HCT116 (cell line): ENCODE data around the gene FLVCR2. TPM values are rescaled to one million over a fixed set of nuclear protein-coding genes. Genes with fewer than 3 reads are reported as not detected.

ENCODE experiments used
- ATAC-seq: fragments of 200-7000 bp; cut with Tn5 transposase; 2 replicates; pipeline ENCODE4 v1.9.1; 2020; ENCODE audit warnings: mild to moderate bottlenecking, moderate library complexity
- BruUV-seq: library from RNA; stranded (reverse); fragments of 400-500 nt; replicated peaks from 2 replicates; lab custom pipeline; 2021; lab: Mats Ljungman, UMichigan
- CTCF ChIA-PET: fragments of 300-600 bp; sonication (Branson Sonifier 250); formaldehyde crosslinking; loops from one replicate; lab custom pipeline; 2021; ENCODE audit warnings: antibody characterized with exemption; lab: Charles Lee
- POLR2A ChIA-PET: fragments of 300-600, 350-600 bp; sonication (Branson Sonifier 250); formaldehyde crosslinking; loops from one replicate; lab custom pipeline; 2021; ENCODE audit warnings: antibody characterized with exemption; lab: Charles Lee
- RAD21 ChIA-PET, 2 experiments: fragments of 300-600 bp; sonication (Branson Sonifier 250); formaldehyde crosslinking; loops; one replicate each; lab custom pipeline; 2023; ENCODE audit warnings: low total read pairs in 2 of 2; ENCODE audit not compliant: uncharacterized antibody in 2 of 2, unreplicated experiment in 2 of 2, low non-redundant PET in 1 of 2; lab: Charles Lee
- DNase-seq: peaks from one replicate; pipeline ENCODE4 v3.0.0-alpha.2; 2010; ENCODE audit warnings: low read depth, low spot score
- H2AFZ ChIP-seq: fragments of 200-600 bp; shearing (Covaris generic), sonication (generic); 2 replicates; pipeline ENCODE4 v1.6.1; 2017; ENCODE audit warnings: low read depth, mixed run types, mixed read lengths, antibody characterized with exemption, low read length; ENCODE audit not compliant: poor library complexity, severe bottlenecking
- H3K27ac ChIP-seq: 2 replicates; pipeline ENCODE4 v1.5.1; 2012; ENCODE audit warnings: low read depth, low read length
- H3K27me3 ChIP-seq: fragments of 200-600 bp; sonication (generic); 2 replicates; pipeline ENCODE4 v1.6.1; 2016; ENCODE audit warnings: mixed run types, low read length, mixed read lengths; ENCODE audit not compliant: insufficient read depth
- H3K36me3 ChIP-seq, 2 experiments: fragments of 200-500 bp in 1 of 2; fragments of 200-600 bp in 1 of 2; sonication (Bioruptor generic) in 1 of 2; sonication (generic) in 1 of 2; 2 replicates each; pipeline versions ENCODE4 v1.5.1 to v1.6.1; 2014 to 2016; ENCODE audit warnings: low read length in 2 of 2, inconsistent platforms in 1 of 2, mixed read lengths in 1 of 2, mixed run types in 1 of 2; ENCODE audit not compliant: insufficient read depth in 2 of 2, control insufficient read depth in 1 of 2
- H3K4me1 ChIP-seq, 2 experiments: fragments of 200-600 bp in 1 of 2; sonication (generic) in 1 of 2; 2 replicates each; pipeline versions ENCODE4 v1.5.1 to v1.6.1; 2012 to 2017; ENCODE audit warnings: low read length in 2 of 2, inconsistent platforms in 1 of 2, mild to moderate bottlenecking in 1 of 2, mixed read lengths in 1 of 2, mixed run types in 1 of 2, moderate library complexity in 1 of 2; ENCODE audit not compliant: insufficient read depth in 2 of 2, control insufficient read depth in 1 of 2
- H3K4me2 ChIP-seq: fragments of 200-600 bp; sonication (generic); 2 replicates; pipeline ENCODE4 v1.6.1; 2017; ENCODE audit warnings: mixed run types, low read length, mixed read lengths
- H3K4me3 ChIP-seq, 2 experiments: fragments of 200-600 bp in 1 of 2; sonication (generic) in 1 of 2; replicated peaks in 1 of 2; 2 replicates each; pipeline ENCODE4 v1.5.1; 2011 to 2016; ENCODE audit warnings: low read length in 2 of 2, control low read depth in 1 of 2, low read depth in 1 of 2, mild to moderate bottlenecking in 1 of 2, mixed read lengths in 1 of 2, mixed run types in 1 of 2
- H3K79me2 ChIP-seq: fragments of 200-600 bp; sonication (generic); 2 replicates; pipeline ENCODE4 v1.6.1; 2017; ENCODE audit warnings: mild to moderate bottlenecking, mixed run types, low read length, moderate library complexity, mixed read lengths; ENCODE audit not compliant: insufficient read depth
- H3K9ac ChIP-seq: fragments of 200-600 bp; sonication (generic); 2 replicates; pipeline ENCODE4 v1.6.1; 2016; ENCODE audit warnings: low read length, mixed read lengths
- H3K9me2 ChIP-seq: fragments of 200-600 bp; sonication (generic), shearing (Covaris generic); 2 replicates; pipeline ENCODE4 v1.6.1; 2017; ENCODE audit warnings: mixed run types, mild to moderate bottlenecking, moderate library complexity; ENCODE audit not compliant: insufficient read depth
- H3K9me3 ChIP-seq, 2 experiments: fragments of 200-500 bp in 1 of 2; fragments of 200-600 bp in 1 of 2; sonication (Bioruptor generic) in 1 of 2; sonication (generic) in 1 of 2; 2 replicates each; pipeline ENCODE4 v1.6.1; 2014 to 2017; ENCODE audit warnings: low read length in 2 of 2, mixed read lengths in 2 of 2, inconsistent platforms in 1 of 2, low read depth in 1 of 2, mild to moderate bottlenecking in 1 of 2, mixed run types in 1 of 2, moderate library complexity in 1 of 2; ENCODE audit not compliant: control insufficient read depth in 1 of 2, insufficient read depth in 1 of 2
- H4K20me1 ChIP-seq: fragments of 200-600 bp; sonication (generic), shearing (Covaris generic); 2 replicates; pipeline ENCODE4 v1.6.1; 2017; ENCODE audit warnings: mixed run types, mild to moderate bottlenecking, moderate library complexity; ENCODE audit not compliant: insufficient read depth
- CBX3 ChIP-seq: IDR thresholded peaks from 2 replicates; pipeline ENCODE4 v1.6.1; 2012; ENCODE audit warnings: low read depth
- CEBPB ChIP-seq: IDR thresholded peaks from 2 replicates; pipeline ENCODE4 v1.6.1; 2012; ENCODE audit warnings: low read depth
- EGR1 ChIP-seq: IDR thresholded peaks from 2 replicates; pipeline ENCODE4 v1.6.1; 2012; ENCODE audit warnings: low read depth
- EZH2phosphoT487 ChIP-seq: fragments of 200-600 bp; IDR thresholded peaks from 2 replicates; pipeline ENCODE4 v1.6.1; 2018; ENCODE audit warnings: antibody characterized with exemption, borderline replicate concordance
- TCF7L2 ChIP-seq: IDR thresholded peaks from 2 replicates; pipeline ENCODE4 v1.7.0; 2011; ENCODE audit warnings: borderline replicate concordance, inconsistent platforms; ENCODE audit not compliant: insufficient read depth, insufficient read length; ENCODE audit errors: extremely low read depth
- YY1 ChIP-seq: IDR thresholded peaks from 2 replicates; pipeline ENCODE4 v1.6.1; 2011; ENCODE audit warnings: low read length, low read depth, moderate library complexity, mild to moderate bottlenecking; ENCODE audit not compliant: insufficient replicate concordance; ENCODE audit errors: extremely low read depth
- ZFX ChIP-seq: fragments of 450-650 bp; IDR thresholded peaks from 2 replicates; pipeline ENCODE4 v1.6.1; 2017
- ZNF274 ChIP-seq: fragments of 200-500 bp; sonication (Bioruptor generic); IDR thresholded peaks from 2 replicates; pipeline ENCODE4 v1.6.1; 2014; ENCODE audit warnings: mild to moderate bottlenecking, low read depth, low read length, inconsistent platforms
- intact Hi-C: fragments of 100-400 bp; cut with micrococcal nuclease; formaldehyde crosslinking; loops from 2 replicates; pipeline ENCODE4 v1.10.0; 2022
- total RNA-seq: library from RNA; stranded (reverse); gene quantifications from one replicate; pipeline ENCODE4 v1.2.1, GENCODE V29; 2021; ENCODE audit not compliant: unreplicated experiment
- TF ChIP-seq, protein P1 (sequence below), 3 experiments: fragments of 200-600 bp in 1 of 3; sonication (generic) in 1 of 3; IDR thresholded peaks in 2 of 3; conservative IDR thresholded peaks in 1 of 3; 2 replicates each; pipeline ENCODE4 v1.5.1; 2012 to 2017; ENCODE audit warnings: low read depth in 2 of 3, low read length in 2 of 3, antibody characterized with exemption in 1 of 3, borderline replicate concordance in 1 of 3, control low read depth in 1 of 3, mild to moderate bottlenecking in 1 of 3, mixed read lengths in 1 of 3, mixed run types in 1 of 3, moderate library complexity in 1 of 3; ENCODE audit not compliant: insufficient read depth in 1 of 3
- TF ChIP-seq, protein P2 (sequence below): IDR thresholded peaks from 2 replicates; pipeline ENCODE4 v1.6.1; 2012; ENCODE audit warnings: low read depth

FLVCR2 gene
- total RNA-seq, 1 experiment from 2014 or later: 0.84 TPM

DNA sequence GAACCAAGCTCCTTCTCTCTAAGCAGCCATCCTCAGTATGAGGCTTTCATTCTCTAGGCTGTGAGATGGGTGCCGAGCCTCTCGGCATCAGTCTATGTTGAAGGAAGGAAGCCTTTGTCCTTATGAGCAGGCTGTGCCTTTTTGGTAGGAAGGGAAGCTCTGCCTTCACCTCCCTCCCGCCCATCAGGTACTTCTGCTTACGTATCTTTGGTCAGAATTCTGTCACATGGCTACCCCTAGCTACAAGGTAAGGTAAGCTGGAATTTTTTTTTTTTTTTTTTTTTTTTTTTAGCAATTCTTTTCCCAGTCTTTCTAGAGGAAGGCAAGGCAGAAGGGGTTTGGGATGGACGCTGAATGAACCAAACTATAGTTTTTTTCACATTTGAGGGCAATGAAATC, 39.3 kb upstream of the FLVCR2 start:
- DNase-seq: no peak
- Histone ChIP-seq H3K9me2 (no peaks in the 10 kb centered on the region), H3K27ac (no peak overlapping the region), H3K9ac (no peak overlapping the region), H3K27me3 (no peaks in the 10 kb centered on the region), H3K36me3 (no peaks in the 10 kb centered on the region), H3K4me2 (no peak overlapping the region)
- intact Hi-C loops: no loop called here
- RAD21 ChIA-PET: no interaction called here
- POLR2A ChIA-PET: no interaction called here
- no peak for TF ChIP-seq TCF7L2
- TF ChIP-seq CBX3: no peak
- TF ChIP-seq, protein P1, sequence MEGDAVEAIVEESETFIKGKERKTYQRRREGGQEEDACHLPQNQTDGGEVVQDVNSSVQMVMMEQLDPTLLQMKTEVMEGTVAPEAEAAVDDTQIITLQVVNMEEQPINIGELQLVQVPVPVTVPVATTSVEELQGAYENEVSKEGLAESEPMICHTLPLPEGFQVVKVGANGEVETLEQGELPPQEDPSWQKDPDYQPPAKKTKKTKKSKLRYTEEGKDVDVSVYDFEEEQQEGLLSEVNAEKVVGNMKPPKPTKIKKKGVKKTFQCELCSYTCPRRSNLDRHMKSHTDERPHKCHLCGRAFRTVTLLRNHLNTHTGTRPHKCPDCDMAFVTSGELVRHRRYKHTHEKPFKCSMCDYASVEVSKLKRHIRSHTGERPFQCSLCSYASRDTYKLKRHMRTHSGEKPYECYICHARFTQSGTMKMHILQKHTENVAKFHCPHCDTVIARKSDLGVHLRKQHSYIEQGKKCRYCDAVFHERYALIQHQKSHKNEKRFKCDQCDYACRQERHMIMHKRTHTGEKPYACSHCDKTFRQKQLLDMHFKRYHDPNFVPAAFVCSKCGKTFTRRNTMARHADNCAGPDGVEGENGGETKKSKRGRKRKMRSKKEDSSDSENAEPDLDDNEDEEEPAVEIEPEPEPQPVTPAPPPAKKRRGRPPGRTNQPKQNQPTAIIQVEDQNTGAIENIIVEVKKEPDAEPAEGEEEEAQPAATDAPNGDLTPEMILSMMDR (IDR thresholded peaks at IDR 0.05 in 2 of 3, conservative IDR thresholded peaks at IDR 0.05 in 1 of 3; ENCODE audit: borderline replicate concordance in 1 of 3, insufficient read depth in 1 of 3, low read depth in 2 of 3, low read length in 2 of 3): no peak
- no peak for TF ChIP-seq ZFX
- no peak for TF ChIP-seq EGR1
- TF ChIP-seq, protein P2, sequence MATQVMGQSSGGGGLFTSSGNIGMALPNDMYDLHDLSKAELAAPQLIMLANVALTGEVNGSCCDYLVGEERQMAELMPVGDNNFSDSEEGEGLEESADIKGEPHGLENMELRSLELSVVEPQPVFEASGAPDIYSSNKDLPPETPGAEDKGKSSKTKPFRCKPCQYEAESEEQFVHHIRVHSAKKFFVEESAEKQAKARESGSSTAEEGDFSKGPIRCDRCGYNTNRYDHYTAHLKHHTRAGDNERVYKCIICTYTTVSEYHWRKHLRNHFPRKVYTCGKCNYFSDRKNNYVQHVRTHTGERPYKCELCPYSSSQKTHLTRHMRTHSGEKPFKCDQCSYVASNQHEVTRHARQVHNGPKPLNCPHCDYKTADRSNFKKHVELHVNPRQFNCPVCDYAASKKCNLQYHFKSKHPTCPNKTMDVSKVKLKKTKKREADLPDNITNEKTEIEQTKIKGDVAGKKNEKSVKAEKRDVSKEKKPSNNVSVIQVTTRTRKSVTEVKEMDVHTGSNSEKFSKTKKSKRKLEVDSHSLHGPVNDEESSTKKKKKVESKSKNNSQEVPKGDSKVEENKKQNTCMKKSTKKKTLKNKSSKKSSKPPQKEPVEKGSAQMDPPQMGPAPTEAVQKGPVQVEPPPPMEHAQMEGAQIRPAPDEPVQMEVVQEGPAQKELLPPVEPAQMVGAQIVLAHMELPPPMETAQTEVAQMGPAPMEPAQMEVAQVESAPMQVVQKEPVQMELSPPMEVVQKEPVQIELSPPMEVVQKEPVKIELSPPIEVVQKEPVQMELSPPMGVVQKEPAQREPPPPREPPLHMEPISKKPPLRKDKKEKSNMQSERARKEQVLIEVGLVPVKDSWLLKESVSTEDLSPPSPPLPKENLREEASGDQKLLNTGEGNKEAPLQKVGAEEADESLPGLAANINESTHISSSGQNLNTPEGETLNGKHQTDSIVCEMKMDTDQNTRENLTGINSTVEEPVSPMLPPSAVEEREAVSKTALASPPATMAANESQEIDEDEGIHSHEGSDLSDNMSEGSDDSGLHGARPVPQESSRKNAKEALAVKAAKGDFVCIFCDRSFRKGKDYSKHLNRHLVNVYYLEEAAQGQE: no peak
- TF ChIP-seq CEBPB: no peak
- no peak for TF ChIP-seq ZNF274
- TF ChIP-seq YY1: no peak
- no peak for TF ChIP-seq EZH2phosphoT487
- TF ChIP-seq, all 23 proteins: peak for 0
- Histone ChIP-seq H4K20me1 (no peaks in the 10 kb centered on the region), H2AFZ (no peak overlapping the region), H3K4me3 (no peak overlapping the region), H3K4me1 (no peaks in the 10 kb centered on the region), H3K79me2 (no peaks in the 10 kb centered on the region), H3K9me3 (no peaks in the 10 kb centered on the region)
- no TSS peak for BruUV-seq
- no peak for ATAC-seq
- CTCF ChIA-PET: interaction anchor here (1.2 kb wide), 1 partner anchor 50 kb away, joined by 3 read pairs; no protein-coding TSS in a partner anchor
